K562 (cell line): ENCODE data around the gene MRI1. TPM values are rescaled to one million over a fixed set of nuclear protein-coding genes. Genes with fewer than 3 reads are reported as not detected.
A peak's percentile ranks its signal among the peaks of the same experiment; 100 is the strongest.

ENCODE experiments used
- CBX3 ChIP-seq, 2 experiments: IDR thresholded peaks; 1 replicate in 1 of 2; 2 replicates in 1 of 2; pipeline ENCODE4 v1.6.1; 2012; ENCODE audit warnings: inconsistent platforms in 2 of 2, low read length in 2 of 2, borderline replicate concordance in 1 of 2, control low read depth in 1 of 2
- KLF10 ChIP-seq: fragments of 250-450 bp; sonication (Bioruptor Pico); IDR thresholded peaks from 2 replicates; pipeline ENCODE4 v1.6.1; 2021; ENCODE audit warnings: matching md5 sums
- MNT ChIP-seq, 2 experiments: fragments of 450-650 bp; conservative IDR thresholded peaks; 2 replicates each; pipeline ENCODE4 v1.6.1; 2017; ENCODE audit warnings: mild to moderate bottlenecking in 2 of 2, moderate library complexity in 2 of 2
- NR2C2 ChIP-seq, 2 experiments: fragments of 200-800 bp in 1 of 2; sonication (Bioruptor generic) in 1 of 2; sonication (generic) in 1 of 2; formaldehyde crosslinking in 1 of 2; IDR thresholded peaks; 2 replicates each; pipeline versions ENCODE4 v1.6.1 to v1.8.0; 2016 to 2022; ENCODE audit warnings: mild to moderate bottlenecking in 1 of 2, missing compliant biosample characterization in 1 of 2, missing genetic modification characterization in 1 of 2, missing genetic modification reagents in 1 of 2
- PATZ1 ChIP-seq: fragments of 250-450 bp; sonication (Bioruptor Pico); IDR thresholded peaks from 2 replicates; pipeline ENCODE4 v1.5.0; 2020; ENCODE audit warnings: mild to moderate bottlenecking, borderline replicate concordance
- SFPQ ChIP-seq: fragments of 200-400 bp; formaldehyde crosslinking; IDR thresholded peaks from 2 replicates; pipeline ENCODE4 v1.6.1; 2017; ENCODE audit warnings: mild to moderate bottlenecking, low read depth, low read length, moderate library complexity
- TAF15 ChIP-seq: fragments of 200-400 bp; formaldehyde crosslinking; IDR thresholded peaks from 2 replicates; pipeline ENCODE4 v1.6.1; 2017; ENCODE audit warnings: mild to moderate bottlenecking, low read depth, low read length, moderate library complexity
- TFAP4 ChIP-seq: sonication (generic); formaldehyde crosslinking; IDR thresholded peaks from 2 replicates; pipeline ENCODE4 v1.8.0; 2022; ENCODE audit warnings: missing genetic modification reagents, mild to moderate bottlenecking, moderate library complexity, borderline replicate concordance
- ZBTB11 ChIP-seq, 3 experiments: fragments of 200-800 bp in 1 of 3; fragments of 250-450 bp in 1 of 3; fragments of 450-650 bp in 1 of 3; sonication (Bioruptor Pico) in 1 of 3; sonication (Bioruptor generic) in 1 of 3; formaldehyde crosslinking in 1 of 3; IDR thresholded peaks; 2 replicates each; pipeline versions ENCODE4 v1.6.1 to v1.8.0; 2016 to 2022; ENCODE audit warnings: mild to moderate bottlenecking in 2 of 3, missing genetic modification characterization in 2 of 3, missing compliant biosample characterization in 1 of 3, moderate library complexity in 1 of 3
- ZBTB26 ChIP-seq: fragments of 450-650 bp; formaldehyde crosslinking; IDR thresholded peaks from 2 replicates; pipeline ENCODE4 v1.4.0; 2022; ENCODE audit warnings: missing genetic modification characterization
- ZNF124 ChIP-seq: sonication (generic); formaldehyde crosslinking; IDR thresholded peaks from 2 replicates; pipeline ENCODE4 v1.8.1; 2022; ENCODE audit warnings: missing genetic modification reagents
- ZNF584 ChIP-seq: fragments of 200-800 bp; sonication (Bioruptor generic); IDR thresholded peaks from 2 replicates; pipeline ENCODE4 v1.6.1; 2016; ENCODE audit warnings: low read depth, mild to moderate bottlenecking, missing genetic modification characterization, missing compliant biosample characterization
- polyA plus RNA-seq, 8 experiments: library from polyadenylated mRNA; depleted of rRNA in 4 of 8; stranded (reverse) in 5 of 8; unstranded in 3 of 8; fragments of >200 nt; fragmentation: Nextera tagmentation in 2 of 8; fragmentation: Illumina TruSeq in 1 of 8; extraction: Ambion mirVana in 2 of 8; extraction: Trizol in 1 of 8; gene quantifications; 2 replicates each; pipeline versions ENCODE4 v1.2.1 to v1.2.3, GENCODE V29; 2011 to 2014; ENCODE audit warnings: inconsistent platforms in 1 of 8, missing spikeins in 1 of 8
- total RNA-seq, 7 experiments: library from RNA; depleted of rRNA in 6 of 7; stranded (reverse); fragments of >200 nt in 6 of 7; fragmentation: Illumina TruSeq in 2 of 7; extraction: Trizol in 2 of 7; gene quantifications; 2 replicates each; pipeline versions ENCODE4 v1.2.1 to v1.2.3, GENCODE V29; 2011 to 2021; ENCODE audit warnings: low replicate concordance in 1 of 7

The MRI1 gene
- total and polyA plus RNA-seq, 9 of the 15 experiments (the other 6 are each of a cell fraction or from before 2014, with no cell fraction given), result 5.5 to 57.4 (median 28.2) TPM

- TF ChIP-seq PATZ1 (no peak), ZNF124 (CRISPR knock-in tag) (no peak), TFAP4 (CRISPR knock-in tag) (peak; percentile 66; the same call in 1 of the 2 replicates), CBX3 (IDR thresholded peaks at IDR 0.05; ENCODE audit: borderline replicate concordance in 1 of 2, low read length in 2 of 2) (no peak), ZBTB26 (CRISPR knock-in tag) (no peak), ZBTB11 (CRISPR knock-in tag; IDR thresholded peaks at IDR 0.05) (peak in 1 of 3 experiments; percentile 19; a peak in 1 of 6 replicates), MNT (conservative IDR thresholded peaks at IDR 0.05) (peak; percentile 66 to 80), ZNF584 (CRISPR knock-in tag) (no peak), TAF15 (no peak), KLF10 (CRISPR knock-in tag) (no peak), NR2C2 (CRISPR knock-in tag; IDR thresholded peaks at IDR 0.05) (no peak), NR2C2 (tag; IDR thresholded peaks at IDR 0.05) (peak; percentile 5; the same call in 1 of the 2 replicates), SFPQ (no peak)
Observed at GRCh38 chr19:13764101-13764807, at the start of gene MRI1 (continued).
